Measurements from ENCODE around the gene TRMT10A.
"Not testable (repeated sequence)": the region's sequence is repeated elsewhere in the genome, so short reads cannot be mapped to it uniquely, and the experiment has no call there.

TRMT10A gene

GRCh38 chr4:99537674-99538073, 26.2 kb downstream of the TRMT10A start:
- Histone ChIP-seq H3K27ac (replicated peaks) (no peak overlapping the region), H3K4me3 (replicated peaks; ENCODE audit: insufficient read depth, low read length) (no peak overlapping the region), H3K27me3 (ENCODE audit: insufficient read depth, poor library complexity, severe bottlenecking) (no peaks in the 10 kb centered on the region)
- DNase-seq (ENCODE audit: low read depth in 1 of 2, low spot score in 1 of 2), result no peak
- TF ChIP-seq CTCF (IDR thresholded peaks at IDR 0.05; ENCODE audit: insufficient read depth, low read length) (no peak), SPI1 (IDR thresholded peaks at IDR 0.05; ENCODE audit: borderline replicate concordance, low read depth) (no peak), POLR2AphosphoS5 (IDR thresholded peaks at IDR 0.05; ENCODE audit: low read depth) (no peak), GABPA (IDR thresholded peaks at IDR 0.05; ENCODE audit: low read depth) (no peak), REST (IDR thresholded peaks at IDR 0.05; ENCODE audit: insufficient replicate concordance, low read depth) (no peak)

- TF ChIP-seq CTCF (IDR thresholded peaks at IDR 0.05; ENCODE audit: insufficient read depth, low read length) (no peak), POLR2AphosphoS5 (IDR thresholded peaks at IDR 0.05; ENCODE audit: low read depth) (no peak), GABPA (IDR thresholded peaks at IDR 0.05; ENCODE audit: low read depth) (no peak), REST (IDR thresholded peaks at IDR 0.05; ENCODE audit: insufficient replicate concordance, low read depth) (no peak), SPI1 (IDR thresholded peaks at IDR 0.05; ENCODE audit: borderline replicate concordance, low read depth) (no peak)
- Histone ChIP-seq H3K27ac (replicated peaks) (no peak overlapping the region), H3K4me3 (replicated peaks; ENCODE audit: insufficient read depth, low read length) (no peak overlapping the region), H3K27me3 (ENCODE audit: insufficient read depth, poor library complexity, severe bottlenecking) (no peaks in the 10 kb centered on the region)
- DNase-seq (ENCODE audit: low read depth in 1 of 2, low spot score in 1 of 2), result no peak
These were observed 27.0 kb downstream of the TRMT10A start for GRCh38 chr4:99536848-99537247.

GRCh38 chr4:99536271-99536670, 27.6 kb downstream of the TRMT10A start:
- Histone ChIP-seq H3K27me3 (ENCODE audit: insufficient read depth, poor library complexity, severe bottlenecking) (no peaks in the 10 kb centered on the region), H3K27ac (replicated peaks) (no peak overlapping the region), H3K4me3 (replicated peaks; ENCODE audit: insufficient read depth, low read length) (no peak overlapping the region)
- no peak for DNase-seq (ENCODE audit: low read depth in 1 of 2, low spot score in 1 of 2)
- TF ChIP-seq GABPA (IDR thresholded peaks at IDR 0.05; ENCODE audit: low read depth) (no peak), CTCF (IDR thresholded peaks at IDR 0.05; ENCODE audit: insufficient read depth, low read length) (no peak), REST (IDR thresholded peaks at IDR 0.05; ENCODE audit: insufficient replicate concordance, low read depth) (no peak), POLR2AphosphoS5 (IDR thresholded peaks at IDR 0.05; ENCODE audit: low read depth) (no peak), SPI1 (IDR thresholded peaks at IDR 0.05; ENCODE audit: borderline replicate concordance, low read depth) (no peak)

GRCh38 chr4:99534699-99535098, 29.1 kb downstream of the TRMT10A start:
- not testable (repeated sequence) for H3K27me3 ChIP-seq (ENCODE audit: insufficient read depth, poor library complexity, severe bottlenecking); H3K4me3 ChIP-seq (replicated peaks; ENCODE audit: insufficient read depth, low read length); DNase-seq (ENCODE audit: low read depth in 1 of 2, low spot score in 1 of 2); H3K27ac ChIP-seq (replicated peaks)

Measured in HL-60 (cell line).